Loucy (cell line): ENCODE results near the gene COL17A1.

Experiments used
- CTCF ChIP-seq: fragments of 200-600 bp; sonication (generic); conservative IDR thresholded peaks from 2 replicates; pipeline ENCODE4 v1.5.1; 2014; ENCODE audit warnings: mild to moderate bottlenecking, antibody characterized with exemption, low read length
- EZH2phosphoT487 ChIP-seq: fragments of 200-600 bp; IDR thresholded peaks from 2 replicates; pipeline ENCODE4 v1.6.1; 2018; ENCODE audit warnings: antibody characterized with exemption, mild to moderate bottlenecking, moderate library complexity, borderline replicate concordance

DNA sequence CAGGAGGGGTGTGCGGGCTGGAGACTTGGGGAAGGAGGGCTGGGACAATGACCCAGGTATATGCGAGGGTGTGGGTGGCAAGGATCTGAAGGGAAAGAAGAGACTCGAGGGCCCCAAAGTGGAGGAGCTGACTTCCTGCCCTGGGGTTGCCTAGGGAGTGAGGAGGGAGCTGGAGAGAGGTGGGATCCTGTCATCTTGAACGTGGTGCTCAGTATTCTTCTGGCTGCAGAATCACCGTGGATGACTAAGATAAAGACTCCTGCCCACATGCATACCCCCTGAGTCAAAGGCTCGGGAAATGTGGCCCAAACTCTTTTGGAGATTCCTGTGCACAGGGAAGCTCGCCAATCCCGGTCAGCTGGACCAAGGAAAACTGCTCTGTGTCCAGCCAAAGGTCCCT, 31.2 kb downstream of the COL17A1 start:
- TF ChIP-seq CTCF (no peak), EZH2phosphoT487 (no peak)
